ENCODE measurements around the gene COLEC11.

DNA sequence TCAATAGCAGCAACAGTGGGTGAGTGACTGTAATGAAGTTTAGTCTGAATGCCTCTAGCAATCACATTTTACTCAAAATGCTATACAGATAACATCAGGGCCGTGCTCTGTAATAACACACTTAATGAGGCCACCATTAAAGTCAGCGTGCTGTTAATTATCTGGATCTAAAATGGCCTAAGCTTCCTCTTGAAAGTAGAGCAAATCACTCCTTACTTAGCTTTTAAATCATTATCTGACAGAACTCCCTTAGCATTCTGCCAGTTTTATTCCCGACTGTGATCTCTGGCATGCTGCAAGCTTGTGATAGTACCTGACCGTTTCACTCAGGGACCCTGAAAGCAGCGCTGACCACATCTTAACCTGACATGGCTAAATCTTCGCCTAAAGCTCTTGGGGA, 10.8 kb upstream of the COLEC11 start:
- TF ChIP-seq, protein P1, sequence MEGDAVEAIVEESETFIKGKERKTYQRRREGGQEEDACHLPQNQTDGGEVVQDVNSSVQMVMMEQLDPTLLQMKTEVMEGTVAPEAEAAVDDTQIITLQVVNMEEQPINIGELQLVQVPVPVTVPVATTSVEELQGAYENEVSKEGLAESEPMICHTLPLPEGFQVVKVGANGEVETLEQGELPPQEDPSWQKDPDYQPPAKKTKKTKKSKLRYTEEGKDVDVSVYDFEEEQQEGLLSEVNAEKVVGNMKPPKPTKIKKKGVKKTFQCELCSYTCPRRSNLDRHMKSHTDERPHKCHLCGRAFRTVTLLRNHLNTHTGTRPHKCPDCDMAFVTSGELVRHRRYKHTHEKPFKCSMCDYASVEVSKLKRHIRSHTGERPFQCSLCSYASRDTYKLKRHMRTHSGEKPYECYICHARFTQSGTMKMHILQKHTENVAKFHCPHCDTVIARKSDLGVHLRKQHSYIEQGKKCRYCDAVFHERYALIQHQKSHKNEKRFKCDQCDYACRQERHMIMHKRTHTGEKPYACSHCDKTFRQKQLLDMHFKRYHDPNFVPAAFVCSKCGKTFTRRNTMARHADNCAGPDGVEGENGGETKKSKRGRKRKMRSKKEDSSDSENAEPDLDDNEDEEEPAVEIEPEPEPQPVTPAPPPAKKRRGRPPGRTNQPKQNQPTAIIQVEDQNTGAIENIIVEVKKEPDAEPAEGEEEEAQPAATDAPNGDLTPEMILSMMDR (conservative IDR thresholded peaks at IDR 0.05; ENCODE audit: low read depth, low read length) = no peak
- no peak for TF ChIP-seq EZH2 (IDR thresholded peaks at IDR 0.05; ENCODE audit: borderline replicate concordance, low read depth, low read length, poor library complexity, severe bottlenecking)

Measured in A673 (cell line).